CD4-positive, CD25-positive, alpha-beta regulatory T cell (primary cell): Measurements from ENCODE around the gene TANGO6. TPM values are rescaled to one million over a fixed set of nuclear protein-coding genes. Genes with fewer than 3 reads are reported as not detected.
"Not testable (repeated sequence)": the region's sequence is repeated elsewhere in the genome, so short reads cannot be mapped to it uniquely, and the experiment has no call there.

Experiments
- ATAC-seq, 2 donors: fragments of 150-1000 bp; cut with Tn5 transposase; one replicate each; pipeline ENCODE4 v1.10.0; 2021; ENCODE audit warnings: low read depth in 2 of 2, moderate number of reproducible peaks in 2 of 2, moderate library complexity in 1 of 2
- DNase-seq, 3 donors: peaks; one replicate each; pipeline versions ENCODE4 v3.0.0 to v3.0.0-alpha.2; 2012 to 2022; ENCODE audit warnings: mixed read lengths in 1 of 3
- H3K27ac ChIP-seq: one replicate; pipeline ENCODE4 v1.7.0; 2013; ENCODE audit warnings: mild to moderate bottlenecking, low read length; ENCODE audit not compliant: insufficient read depth, poor library complexity, severe bottlenecking
- H3K27me3 ChIP-seq: one replicate; pipeline ENCODE4 v1.7.0; 2013; ENCODE audit warnings: low read length; ENCODE audit not compliant: control insufficient read depth, insufficient read depth
- H3K36me3 ChIP-seq: one replicate; pipeline ENCODE4 v1.7.0; 2013; ENCODE audit warnings: mild to moderate bottlenecking, low read length, moderate library complexity; ENCODE audit not compliant: control insufficient read depth, insufficient read depth
- H3K4me1 ChIP-seq: 2 replicates; pipeline ENCODE4 v1.7.0; 2013; ENCODE audit warnings: mild to moderate bottlenecking, low read length; ENCODE audit not compliant: insufficient read depth, control insufficient read depth, poor library complexity, severe bottlenecking
- H3K4me3 ChIP-seq: one replicate; pipeline ENCODE4 v1.7.0; 2013; ENCODE audit warnings: low read depth, mild to moderate bottlenecking, low read length, moderate library complexity
- H3K9me3 ChIP-seq, 2 experiments: 1 replicate in 1 of 2; 2 replicates in 1 of 2; pipeline ENCODE4 v1.7.0; 2013; ENCODE audit warnings: low read length in 2 of 2, mild to moderate bottlenecking in 1 of 2, moderate library complexity in 1 of 2; ENCODE audit not compliant: control insufficient read depth in 2 of 2
- H3K27ac Mint-ChIP-seq, 3 donors: one replicate each; pipeline ENCODE4 v1.8.0; 2020 to 2022; ENCODE audit warnings: mild to moderate bottlenecking in 3 of 3, mixed read lengths in 3 of 3, moderate library complexity in 2 of 3
- H3K27me3 Mint-ChIP-seq: one replicate; pipeline ENCODE4 v1.8.0; 2022; ENCODE audit warnings: mild to moderate bottlenecking, mixed read lengths
- H3K36me3 Mint-ChIP-seq: one replicate; pipeline ENCODE4 v1.8.0; 2020; ENCODE audit warnings: mixed read lengths
- H3K4me1 Mint-ChIP-seq, 4 donors: one replicate each; pipeline ENCODE4 v1.8.0; 2020 to 2022; ENCODE audit warnings: mixed read lengths in 4 of 4, mild to moderate bottlenecking in 1 of 4
- H3K4me3 Mint-ChIP-seq, 4 donors: one replicate each; pipeline ENCODE4 v1.8.0; 2020 to 2022; ENCODE audit warnings: mild to moderate bottlenecking in 4 of 4, mixed read lengths in 4 of 4, moderate library complexity in 3 of 4
- H3K9me3 Mint-ChIP-seq, 7 donors: one replicate each; pipeline ENCODE4 v1.8.0; 2020 to 2022; ENCODE audit warnings: mixed read lengths in 7 of 7, mild to moderate bottlenecking in 3 of 7, moderate library complexity in 2 of 7
- polyA plus RNA-seq, 4 donors: library from polyadenylated mRNA; unstranded; fragments of 300-500 nt; fragmentation: Illumina TruSeq; gene quantifications; one replicate each; pipeline ENCODE4 v1.2.3, GENCODE V29; 2021
- total RNA-seq: library from RNA; stranded (reverse); gene quantifications from one replicate; pipeline ENCODE4 v1.2.3, GENCODE V29; 2022

The TANGO6 gene
- total and polyA plus RNA-seq, 5 donors from 2014 or later, result 9.5 to 30.9 (median 12.2) TPM

- H3K4me1 Mint-ChIP-seq, result no peaks in the 10 kb centered on the region
- no peak overlapping the region for H3K4me3 Mint-ChIP-seq
- H3K27ac Mint-ChIP-seq, result no peak overlapping the region
- Histone ChIP-seq H3K27ac (no peak overlapping the region), H3K4me3 (no peak overlapping the region), H3K9me3 (no peaks in the 10 kb centered on the region), H3K4me1 (no peaks in the 10 kb centered on the region), H3K27me3 (no peaks in the 10 kb centered on the region), H3K36me3 (no peaks in the 10 kb centered on the region)
- H3K9me3 Mint-ChIP-seq, result peaks cover 0 to 4% (median 0%) of the 10 kb centered on the region in 7 donors
- no peak for ATAC-seq
- no peak for DNase-seq
- H3K27me3 Mint-ChIP-seq, result no peaks in the 10 kb centered on the region
- H3K36me3 Mint-ChIP-seq, result no peaks in the 10 kb centered on the region
These were observed 19.8 kb upstream of the TANGO6 start for GRCh38 chr16:68823401-68824135.

GRCh38 chr16:68825427-68825826 lies 17.9 kb upstream of the TANGO6 start:
- H3K9me3 ChIP-seq, result no peaks in the 10 kb centered on the region
- no peak for ATAC-seq
- no peak overlapping the region for H3K27ac ChIP-seq
- Mint-ChIP-seq H3K27ac (no peak overlapping the region), H3K36me3 (no peaks in the 10 kb centered on the region), H3K9me3 (peaks cover 0 to 4% (median 0%) of the 10 kb centered on the region in 7 donors), H3K4me3 (no peak overlapping the region), H3K4me1 (no peaks in the 10 kb centered on the region), H3K27me3 (no peaks in the 10 kb centered on the region)
- DNase-seq, result no peak
- H3K27me3 ChIP-seq, result no peaks in the 10 kb centered on the region
- H3K4me1 ChIP-seq, result no peaks in the 10 kb centered on the region
- H3K36me3 ChIP-seq, result no peaks in the 10 kb centered on the region
- H3K4me3 ChIP-seq, result no peak overlapping the region

- Mint-ChIP-seq H3K36me3 (no peaks in the 10 kb centered on the region), H3K4me1 (no peaks in the 10 kb centered on the region), H3K9me3 (peaks cover 0 to 4% (median 0%) of the 10 kb centered on the region in 7 donors), H3K27ac (no peak overlapping the region), H3K27me3 (no peaks in the 10 kb centered on the region), H3K4me3 (no peak overlapping the region)
- Histone ChIP-seq H3K27ac (no peak overlapping the region), H3K9me3 (no peaks in the 10 kb centered on the region), H3K36me3 (no peaks in the 10 kb centered on the region), H3K4me3 (no peak overlapping the region), H3K4me1 (no peaks in the 10 kb centered on the region), H3K27me3 (no peaks in the 10 kb centered on the region)
- ATAC-seq, result no peak
- DNase-seq, result no peak
These were observed 16.7 kb upstream of the TANGO6 start for GRCh38 chr16:68826652-68827051.

- H3K9me3 Mint-ChIP-seq, result peaks cover 0 to 2% (median 0%) of the 10 kb centered on the region in 7 donors
- no peak for DNase-seq
- no peaks in the 10 kb centered on the region for H3K27me3 ChIP-seq
- no peaks in the 10 kb centered on the region for H3K36me3 ChIP-seq
- no peak overlapping the region for H3K27ac Mint-ChIP-seq
- H3K4me3 ChIP-seq, result no peak overlapping the region
- H3K4me3 Mint-ChIP-seq, result peak overlapping the region in 1 of 4 donors; percentile 1
- H3K27me3 Mint-ChIP-seq, result peaks cover 10% of the 10 kb centered on the region
- no peak for ATAC-seq
- peaks cover 3% of the 10 kb centered on the region for H3K36me3 Mint-ChIP-seq
- no peaks in the 10 kb centered on the region for H3K4me1 Mint-ChIP-seq
- H3K27ac ChIP-seq, result no peak overlapping the region
- H3K9me3 ChIP-seq, result no peaks in the 10 kb centered on the region
- no peaks in the 10 kb centered on the region for H3K4me1 ChIP-seq
These were observed 10.1 kb upstream of the TANGO6 start for GRCh38 chr16:68833251-68833650.

DNA sequence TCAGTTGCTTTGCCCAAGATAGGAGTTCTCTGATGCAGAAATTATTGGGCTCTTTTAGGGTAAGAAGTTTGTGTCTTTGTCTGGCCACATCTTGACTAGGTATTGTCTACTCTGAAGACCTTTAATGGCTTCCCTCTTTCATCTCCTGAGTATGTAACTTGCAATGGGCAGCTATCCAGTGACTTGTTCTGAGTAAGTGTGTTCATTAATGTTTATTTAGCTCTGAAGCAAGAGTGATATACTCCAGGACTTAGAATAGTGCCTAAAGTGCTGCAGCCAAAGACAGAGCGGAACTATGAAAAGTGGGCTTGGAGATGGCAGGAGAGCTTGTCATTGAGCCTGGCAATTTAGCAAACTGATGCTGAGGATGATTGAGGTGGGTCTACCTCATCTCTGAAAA lies 8.8 kb upstream of the TANGO6 start:
- H3K27me3 Mint-ChIP-seq, result peaks cover 10% of the 10 kb centered on the region

GRCh38 chr16:68835970-68836369 lies 7.4 kb upstream of the TANGO6 start:
- no peak overlapping the region for H3K27ac Mint-ChIP-seq
- H3K27me3 ChIP-seq, result no peaks in the 10 kb centered on the region
- H3K36me3 Mint-ChIP-seq, result peaks cover 3% of the 10 kb centered on the region
- ATAC-seq, result no peak
- no peaks in the 10 kb centered on the region for H3K9me3 Mint-ChIP-seq
- no peaks in the 10 kb centered on the region for H3K4me1 ChIP-seq
- no peak overlapping the region for H3K4me3 ChIP-seq
- H3K36me3 ChIP-seq, result no peaks in the 10 kb centered on the region
- no peaks in the 10 kb centered on the region for H3K4me1 Mint-ChIP-seq
- no peak for DNase-seq
- no peak overlapping the region for H3K27ac ChIP-seq
- H3K4me3 Mint-ChIP-seq, result no peak overlapping the region
- no peaks in the 10 kb centered on the region for H3K9me3 ChIP-seq
- H3K27me3 Mint-ChIP-seq, result peaks cover 10% of the 10 kb centered on the region

More for the DNA sequence above, 8.8 kb upstream of the TANGO6 start:
- Histone ChIP-seq H3K9me3 (no peaks in the 10 kb centered on the region), H3K4me3 (no peak overlapping the region), H3K27me3 (no peaks in the 10 kb centered on the region), H3K27ac (no peak overlapping the region), H3K4me1 (no peaks in the 10 kb centered on the region), H3K36me3 (no peaks in the 10 kb centered on the region)
- H3K27ac Mint-ChIP-seq, result no peak overlapping the region
- H3K4me1 Mint-ChIP-seq, result no peaks in the 10 kb centered on the region
- ATAC-seq (no peak), DNase-seq (no peak)
- H3K4me3 Mint-ChIP-seq, result no peak overlapping the region
- peaks cover 0 to 2% (median 0%) of the 10 kb centered on the region in 7 donors for H3K9me3 Mint-ChIP-seq
- H3K36me3 Mint-ChIP-seq, result peaks cover 3% of the 10 kb centered on the region

- Histone ChIP-seq H3K27me3 (no peaks in the 10 kb centered on the region), H3K27ac (no peak overlapping the region), H3K36me3 (no peaks in the 10 kb centered on the region), H3K4me1 (peaks cover 9% of the 10 kb centered on the region), H3K9me3 (no peaks in the 10 kb centered on the region), H3K4me3 (no peak overlapping the region)
- Mint-ChIP-seq H3K36me3 (no peaks in the 10 kb centered on the region), H3K4me3 (peak overlapping the region in 1 of 4 donors; percentile 10), H3K9me3 (no peaks in the 10 kb centered on the region), H3K27me3 (peaks cover 5% of the 10 kb centered on the region), H3K4me1 (peaks cover 10 to 17% (median 14%) of the 10 kb centered on the region in 4 donors), H3K27ac (no peak overlapping the region)
- ATAC-seq, result no peak
- DNase-seq, result no peak
These were observed 3.5 kb upstream of the TANGO6 start for GRCh38 chr16:68839831-68840230.

DNA sequence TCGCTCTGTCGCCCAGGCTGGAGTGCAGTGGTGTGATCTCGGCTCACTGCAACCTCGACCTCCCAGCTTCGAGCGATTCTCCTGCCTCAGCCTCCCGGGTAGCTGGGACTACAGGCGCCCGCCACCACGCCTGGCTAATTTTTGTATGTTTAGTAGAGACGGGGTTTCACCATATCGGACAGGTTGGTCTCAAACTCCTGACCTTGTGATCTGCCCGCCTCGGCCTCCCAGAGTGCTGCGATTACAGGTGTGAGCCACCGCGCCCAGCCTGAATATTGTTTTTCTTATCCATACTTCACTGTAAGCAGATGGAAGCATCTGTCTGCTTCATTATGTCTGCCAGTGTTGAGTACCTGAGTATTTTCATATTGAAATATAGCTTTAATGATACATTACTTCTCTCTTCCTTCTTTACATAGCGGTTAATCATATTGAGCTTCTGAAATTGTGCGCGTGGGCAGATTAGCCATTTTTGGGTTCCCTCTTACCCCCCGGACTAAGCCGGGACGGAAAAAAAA lies 308 bp upstream of the TANGO6 start:
- DNase-seq, H3K36me3 ChIP-seq, H3K9me3 Mint-ChIP-seq, H3K27me3 Mint-ChIP-seq, H3K27me3 ChIP-seq, H3K9me3 ChIP-seq, H3K36me3 Mint-ChIP-seq, ATAC-seq: not testable (repeated sequence)
- peaks cover 16 to 36% (median 29%) of the 10 kb centered on the region in 4 donors for H3K4me1 Mint-ChIP-seq
- H3K27ac Mint-ChIP-seq, result peak overlapping the region; percentile 89 to 97 (median 97)
- peak overlapping the region; percentile 73 to 96 (median 92) for H3K4me3 Mint-ChIP-seq
- Histone ChIP-seq H3K4me1 (peaks cover 17% of the 10 kb centered on the region), H3K27ac (peak overlapping the region; percentile 78), H3K4me3 (peak overlapping the region; percentile 89)
